NCI-H2171 treated with DMSO at 0.1 percent for 48 hours (cell line): Measurements from ENCODE around the gene PLEKHG5.
A peak's percentile ranks its signal among the peaks of the same experiment; 100 is the strongest.

Source experiments
- DNase-seq: peaks from one replicate; lab custom pipeline; 2025; lab: John Stamatoyannopoulos, UW

PLEKHG5 gene

DNA sequence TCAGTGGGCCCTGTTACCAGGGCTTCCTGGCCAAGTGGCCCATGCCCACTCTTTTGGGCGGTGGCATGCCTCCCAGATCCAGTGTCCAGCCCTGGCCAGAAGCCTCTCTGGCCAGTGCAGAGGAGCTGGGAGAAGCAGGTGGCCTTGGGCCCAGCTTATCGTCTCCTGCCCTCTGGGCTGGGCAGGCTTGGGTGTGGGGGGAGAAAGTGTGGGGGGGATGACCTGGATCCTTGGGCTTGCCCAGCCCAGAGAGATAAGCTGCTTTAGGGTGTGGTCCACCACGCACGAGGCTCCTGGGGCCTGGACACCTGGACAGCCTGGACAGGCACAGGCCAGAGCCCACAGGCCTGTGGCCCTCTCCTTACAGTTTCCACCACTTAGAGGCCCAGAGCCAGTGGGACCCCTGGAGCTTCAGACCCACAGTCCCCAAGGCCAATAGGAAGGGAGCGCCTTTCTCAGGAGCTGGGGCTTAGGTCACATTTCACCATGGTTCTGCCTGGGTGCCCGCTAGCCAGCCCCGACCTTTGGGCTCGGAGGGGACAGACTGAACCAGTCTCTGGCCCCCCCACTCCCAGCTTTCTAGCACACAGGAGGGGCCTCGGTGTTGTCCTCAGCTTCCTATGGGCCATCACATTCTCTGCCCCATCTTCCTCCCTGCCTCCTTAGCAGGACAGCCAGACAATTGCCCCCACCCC is 65.0 kb downstream of the PLEKHG5 start:
- DNase-seq: no peak

GRCh38 chr1:6425658-6426057 is 65.8 kb downstream of the PLEKHG5 start:
- DNase-seq: no peak

DNA sequence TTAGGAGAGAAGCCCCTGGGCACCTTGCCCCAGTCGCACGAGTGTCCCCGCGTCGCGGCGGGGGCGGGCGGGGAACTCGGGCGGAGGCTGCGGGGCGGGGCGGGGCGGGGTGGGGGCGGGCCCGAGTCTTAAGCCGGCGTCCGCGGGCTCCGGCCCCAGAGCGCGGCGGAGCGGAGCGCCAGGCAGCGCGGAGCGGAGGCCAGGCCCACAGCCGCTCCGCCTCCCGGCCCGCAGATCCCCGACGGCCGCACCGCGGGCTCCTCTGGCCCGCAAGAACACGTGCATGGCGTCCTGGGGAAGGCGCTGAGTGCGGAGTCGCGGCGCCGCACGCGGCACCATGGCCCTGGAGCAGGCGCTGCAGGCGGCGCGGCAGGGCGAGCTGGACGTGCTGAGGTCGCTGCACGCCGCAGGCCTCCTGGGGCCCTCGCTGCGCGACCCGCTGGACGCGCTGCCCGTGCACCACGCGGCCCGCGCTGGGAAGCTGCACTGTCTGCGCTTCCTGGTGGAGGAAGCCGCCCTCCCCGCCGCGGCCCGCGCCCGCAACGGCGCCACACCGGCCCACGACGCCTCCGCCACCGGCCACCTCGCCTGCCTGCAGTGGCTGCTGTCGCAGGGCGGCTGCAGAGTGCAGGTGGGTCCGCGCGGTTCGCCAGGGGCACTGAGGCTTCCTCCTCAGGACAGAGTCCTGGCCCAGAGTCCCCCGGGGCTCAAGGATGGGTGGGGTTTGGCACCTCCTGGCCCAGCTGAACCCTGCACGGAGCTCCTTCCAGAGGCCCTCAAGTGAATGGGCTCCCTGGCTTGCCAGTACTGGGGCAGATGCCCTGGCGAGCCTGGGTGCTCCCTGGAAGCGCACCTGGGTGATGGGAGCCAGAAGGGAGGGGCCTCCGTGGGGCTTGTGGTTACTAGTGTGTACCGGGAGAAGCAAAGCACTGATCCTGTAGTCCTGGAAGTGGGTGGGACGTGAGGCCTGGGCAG is 66.6 kb downstream of the PLEKHG5 start, which contains the start of gene ESPN:
TSS of gene ESPN (plus strand) at position 158 of the 975 bp plus-strand sequence. CDS start at position 338, 180 bp downstream.
- no peak for DNase-seq

DNA sequence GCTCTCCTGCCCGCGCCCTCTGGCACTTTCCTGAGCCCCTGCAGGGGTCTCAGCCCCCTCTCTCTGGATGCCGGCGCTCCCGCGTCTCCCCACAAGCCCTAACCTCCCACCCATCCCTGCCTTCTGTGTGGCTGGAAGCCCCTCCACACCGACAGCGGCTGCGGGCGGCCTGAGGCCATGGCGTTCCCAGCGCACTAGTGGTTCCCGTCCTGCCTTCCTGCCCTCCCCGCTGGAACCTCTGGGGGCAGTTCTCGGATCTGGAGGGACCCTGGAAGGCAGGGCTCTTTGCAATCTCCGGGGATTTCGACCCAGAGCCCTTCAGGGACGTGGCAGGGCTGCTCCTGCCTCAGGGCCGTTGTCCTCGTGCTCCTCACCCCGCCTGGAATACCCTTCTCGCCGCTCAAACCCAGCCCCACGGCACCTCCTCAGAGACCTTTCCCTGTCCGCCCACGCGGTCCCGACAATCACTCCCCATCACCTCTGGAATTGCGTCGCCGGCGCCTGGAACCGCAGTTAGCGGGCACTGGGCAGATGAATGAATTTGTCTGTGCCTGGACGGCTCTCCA is 67.4 kb downstream of the PLEKHG5 start:
- peak; percentile 54 for DNase-seq

DNA sequence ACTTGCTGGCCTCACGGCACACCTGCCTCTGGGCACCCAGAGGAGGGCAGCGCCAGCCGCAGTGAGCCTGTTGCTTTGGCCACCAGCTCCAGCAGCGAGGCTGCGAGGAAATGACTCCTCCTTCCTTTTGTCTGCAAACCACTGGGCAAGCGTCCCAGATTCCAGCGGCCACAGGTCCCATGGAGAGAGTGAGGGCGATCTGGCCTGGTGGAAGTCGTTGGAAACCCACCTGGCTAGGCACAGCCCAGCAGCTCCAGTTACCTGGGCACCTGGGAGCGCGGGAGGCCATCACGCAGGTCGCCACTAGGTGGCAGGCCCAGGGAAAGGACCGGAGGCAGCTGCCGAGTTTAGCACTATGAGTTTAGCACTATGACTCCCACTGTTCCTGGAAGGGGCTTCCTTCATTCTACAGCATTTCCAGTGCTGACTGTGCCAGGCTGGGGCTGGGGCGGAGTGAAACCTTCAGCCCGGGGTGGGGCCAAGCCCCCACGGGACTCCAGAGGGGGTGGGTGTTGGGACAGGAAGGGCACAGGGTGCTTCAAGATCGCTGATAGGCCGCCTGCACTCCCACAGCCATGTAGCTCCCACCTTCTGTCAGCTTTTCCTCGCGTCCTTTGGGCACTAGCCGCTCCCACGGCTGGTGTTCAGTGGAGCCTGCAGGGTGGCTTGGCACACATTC is 68.0 kb downstream of the PLEKHG5 start:
- peak; percentile 80 for DNase-seq

DNA sequence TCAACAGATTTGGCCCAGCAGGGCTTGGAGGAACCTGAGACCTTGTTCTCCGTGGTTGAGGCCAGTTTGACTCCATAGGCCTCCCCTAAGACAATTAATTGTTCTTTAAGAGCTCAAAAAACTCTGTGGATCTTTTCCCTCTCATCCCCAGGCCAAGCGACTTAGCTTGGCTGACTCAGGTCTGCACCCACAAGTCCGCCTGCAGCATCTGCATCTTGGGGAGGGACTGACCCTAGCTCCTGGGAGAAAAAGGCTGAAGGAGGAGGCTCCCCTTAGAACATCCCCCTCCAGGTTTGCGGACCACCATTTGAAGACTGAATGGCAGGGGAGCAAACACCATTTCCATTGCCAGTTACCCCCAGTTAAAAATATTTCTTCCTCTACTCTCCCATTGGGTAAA is 70.2 kb downstream of the PLEKHG5 start:
- DNase-seq: no peak

DNA sequence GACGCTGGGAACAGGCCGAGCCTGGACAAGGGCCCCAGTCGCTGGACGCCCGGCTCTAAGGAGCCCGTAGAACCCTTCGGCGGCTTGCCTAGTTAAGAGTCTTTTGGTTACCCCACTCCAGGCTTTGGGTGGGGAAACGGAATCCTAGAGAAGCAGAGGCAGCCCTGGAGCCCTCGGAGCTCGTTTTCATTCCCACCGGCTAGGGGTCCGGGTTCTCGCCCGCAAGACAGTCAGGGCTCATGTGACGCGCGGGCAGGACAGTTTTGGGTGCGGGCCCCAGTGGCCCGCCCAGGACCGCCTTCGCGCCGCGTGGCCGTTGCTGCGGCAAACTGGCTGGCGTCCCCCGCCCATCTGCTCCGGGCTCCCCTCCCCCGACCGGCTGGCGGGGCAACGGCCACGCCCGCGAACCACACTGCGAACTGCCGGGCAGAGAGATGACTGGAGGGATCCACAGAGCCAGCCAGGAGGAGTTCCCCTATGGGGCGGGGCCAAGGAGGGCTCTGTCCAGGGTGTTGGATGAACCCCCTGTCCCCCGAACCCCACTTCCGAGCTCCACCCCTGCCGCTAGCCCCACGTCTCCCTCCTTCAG is 70.9 kb downstream of the PLEKHG5 start:
- no peak for DNase-seq

DNA sequence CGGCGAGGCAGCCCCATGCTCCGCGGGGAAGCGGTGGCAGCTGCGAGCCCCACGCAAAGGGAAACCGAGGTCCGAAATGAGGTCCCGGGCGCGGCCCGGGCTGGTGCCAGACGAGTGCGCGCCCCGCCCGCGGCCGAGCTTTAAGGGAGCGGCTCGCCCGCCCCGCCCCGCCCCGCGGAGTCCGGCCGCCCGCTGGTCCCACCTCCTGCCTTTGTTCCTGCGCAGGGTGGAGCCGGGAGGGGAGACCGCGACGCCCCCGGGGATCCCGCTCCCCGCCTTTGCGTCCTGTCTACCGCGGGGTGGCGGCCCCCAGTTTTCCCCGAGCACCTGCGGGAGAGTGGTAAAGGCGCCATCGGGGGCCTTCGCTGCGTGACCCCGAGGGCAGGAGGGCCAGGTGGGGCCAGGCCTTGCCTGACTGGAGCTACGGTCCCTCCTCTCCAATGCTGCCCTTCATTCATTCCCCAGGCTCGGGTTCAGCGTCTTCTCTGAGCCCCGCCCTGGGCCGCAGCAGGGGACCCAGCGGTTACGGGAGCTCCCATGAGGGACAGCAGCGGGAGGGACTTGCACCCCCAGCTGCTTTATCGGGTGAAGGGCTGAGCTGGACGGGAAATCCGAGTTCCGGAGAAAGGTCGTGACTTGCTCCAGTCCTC is 71.5 kb downstream of the PLEKHG5 start, which contains the start of gene HES2:
TSS of gene HES2 (minus strand) at position 116 of the 650 bp plus-strand sequence. CDS start at position 17, 99 bp downstream.
- no peak for DNase-seq

- DNase-seq: no peak
Measured at GRCh38 chr1:6419397-6419803, 72.1 kb downstream of the PLEKHG5 start.

DNA sequence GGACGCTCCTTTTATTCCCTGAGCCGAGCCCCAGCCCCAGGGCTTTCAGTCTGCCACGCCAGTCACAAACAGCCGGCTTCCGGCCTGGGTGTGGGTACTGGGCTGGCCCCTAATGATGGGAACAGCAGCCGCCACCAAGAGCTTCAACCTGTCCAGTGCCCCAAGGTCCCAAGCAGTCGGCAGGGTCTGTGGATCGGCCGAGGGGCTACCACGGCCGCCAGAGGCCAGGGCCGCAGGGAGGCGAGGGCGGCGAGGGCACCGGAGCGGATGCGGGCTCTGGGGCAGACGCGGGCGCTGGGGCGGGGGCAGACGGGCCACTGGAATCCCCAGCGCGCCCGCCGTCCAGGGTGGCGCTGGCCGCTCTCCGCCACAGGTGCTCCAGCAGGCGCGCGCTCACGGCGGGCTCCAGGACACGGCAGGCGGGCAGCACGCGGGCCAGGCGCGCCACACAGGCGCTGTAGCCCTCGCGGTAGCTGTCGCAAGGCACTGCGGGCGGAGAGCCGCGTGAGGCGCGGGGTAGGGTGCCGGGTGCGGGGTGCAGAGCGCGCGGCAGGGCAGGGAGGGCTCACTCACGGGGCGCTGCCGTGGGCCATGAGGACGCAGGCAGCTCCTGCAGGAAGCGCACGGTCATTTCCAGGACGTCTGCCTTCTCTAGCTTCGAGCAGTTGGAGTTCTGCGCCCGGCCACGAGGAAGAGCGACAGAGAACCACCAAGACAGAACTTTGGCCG is 72.6 kb downstream of the PLEKHG5 start:
- DNase-seq: no peak

DNA sequence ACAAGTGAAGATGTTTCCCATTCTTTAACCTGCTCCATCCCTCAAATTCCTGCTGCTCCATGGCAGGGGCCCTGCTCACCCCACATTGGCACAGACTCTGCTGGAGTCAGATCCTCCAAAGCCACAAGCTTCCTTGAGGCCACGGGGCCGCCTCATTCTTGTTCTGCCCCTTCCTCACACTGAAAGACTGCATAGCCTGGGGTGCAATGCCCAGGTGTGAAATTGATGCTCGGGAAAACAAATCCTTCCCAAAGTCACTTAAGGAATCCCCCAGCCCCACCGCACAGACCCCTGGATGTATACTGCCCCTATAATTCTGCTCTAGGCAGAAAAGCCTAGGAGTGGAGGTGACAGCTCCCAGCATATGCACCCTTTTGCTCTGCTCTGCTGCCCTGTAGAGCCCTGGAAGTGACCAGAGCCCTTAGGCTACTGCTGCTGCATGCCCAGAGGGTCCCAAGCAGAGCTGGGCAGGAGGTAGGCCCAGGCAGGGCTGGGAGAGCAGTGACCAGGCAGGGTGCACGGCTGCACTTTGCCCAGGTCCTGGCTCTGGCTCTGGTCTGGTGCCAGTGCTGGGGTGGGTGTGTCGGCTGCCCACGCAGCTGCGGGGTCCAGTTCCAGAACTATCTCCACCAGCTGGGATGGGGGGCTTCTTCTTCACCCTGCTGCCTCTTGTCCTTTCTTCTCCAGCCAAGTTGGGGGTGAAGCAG is 73.4 kb downstream of the PLEKHG5 start:
- no peak for DNase-seq
